HG02678 (cell line): Measurements from ENCODE around the gene HPRT1.

ENCODE experiments used
- ATAC-seq: cut with Tn5 transposase; IDR thresholded peaks from one replicate; pipeline ENCODE4 v1.9.1; 2021; ENCODE audit warnings: mild to moderate bottlenecking, moderate library complexity; ENCODE audit not compliant: unreplicated experiment

HPRT1 gene

DNA sequence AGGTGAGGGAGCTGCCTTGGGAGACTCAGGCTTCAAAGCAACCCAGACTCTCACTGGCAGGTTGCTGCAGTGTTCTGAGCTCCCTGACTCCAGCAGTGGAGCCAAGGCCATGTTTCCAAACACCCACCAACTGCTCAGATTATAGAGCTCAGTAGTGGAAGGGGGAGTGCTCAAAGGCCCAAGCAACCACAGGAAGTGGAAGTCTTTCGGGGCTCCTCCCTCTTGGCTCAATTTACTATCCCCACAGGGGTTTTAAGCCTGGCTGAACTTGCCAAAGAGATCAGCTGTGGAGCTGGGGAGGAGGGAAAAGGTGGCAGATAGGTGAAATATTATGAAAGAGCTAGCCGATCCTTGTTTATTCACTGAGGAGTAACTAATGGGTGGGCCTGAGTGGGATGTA lies 82.5 kb downstream of the HPRT1 start:
- ATAC-seq = no peak

DNA sequence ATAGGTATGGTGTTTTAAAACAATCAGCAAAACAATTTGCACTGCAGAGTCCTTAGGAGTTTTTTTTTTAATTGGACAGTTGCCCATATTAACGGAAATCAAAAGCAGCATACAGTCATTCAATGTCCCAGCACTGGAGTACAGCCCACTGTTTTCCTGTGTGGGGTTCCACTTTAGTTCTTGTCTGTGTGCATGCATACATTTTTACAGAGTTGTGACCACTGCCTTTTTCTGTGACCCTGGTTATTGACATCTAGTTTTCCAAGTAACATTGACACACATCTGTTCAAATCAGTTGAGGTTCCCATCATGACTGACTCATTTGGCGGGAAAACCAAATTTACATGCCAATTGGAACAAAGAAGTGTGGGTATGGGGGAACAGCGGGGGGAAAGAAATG lies 83.3 kb downstream of the HPRT1 start:
- ATAC-seq = no peak

DNA sequence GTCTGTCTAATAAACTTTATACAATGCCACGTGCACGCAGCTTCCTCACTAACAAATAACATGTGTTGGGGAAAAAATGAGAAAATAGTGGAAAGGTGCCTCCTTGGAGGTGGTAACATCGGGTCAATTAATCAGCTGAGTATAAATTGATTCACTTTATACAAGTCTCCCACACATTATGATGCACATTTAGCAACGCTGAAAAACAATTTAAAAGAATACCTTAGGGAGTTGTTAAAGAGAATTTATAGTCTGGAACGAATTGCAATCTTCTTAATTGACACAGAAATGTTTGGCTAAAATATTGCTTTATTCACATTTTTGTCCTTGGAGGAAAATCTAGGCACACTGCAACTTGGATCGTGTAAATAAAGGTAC lies 84.2 kb downstream of the HPRT1 start:
- ATAC-seq = no peak

DNA sequence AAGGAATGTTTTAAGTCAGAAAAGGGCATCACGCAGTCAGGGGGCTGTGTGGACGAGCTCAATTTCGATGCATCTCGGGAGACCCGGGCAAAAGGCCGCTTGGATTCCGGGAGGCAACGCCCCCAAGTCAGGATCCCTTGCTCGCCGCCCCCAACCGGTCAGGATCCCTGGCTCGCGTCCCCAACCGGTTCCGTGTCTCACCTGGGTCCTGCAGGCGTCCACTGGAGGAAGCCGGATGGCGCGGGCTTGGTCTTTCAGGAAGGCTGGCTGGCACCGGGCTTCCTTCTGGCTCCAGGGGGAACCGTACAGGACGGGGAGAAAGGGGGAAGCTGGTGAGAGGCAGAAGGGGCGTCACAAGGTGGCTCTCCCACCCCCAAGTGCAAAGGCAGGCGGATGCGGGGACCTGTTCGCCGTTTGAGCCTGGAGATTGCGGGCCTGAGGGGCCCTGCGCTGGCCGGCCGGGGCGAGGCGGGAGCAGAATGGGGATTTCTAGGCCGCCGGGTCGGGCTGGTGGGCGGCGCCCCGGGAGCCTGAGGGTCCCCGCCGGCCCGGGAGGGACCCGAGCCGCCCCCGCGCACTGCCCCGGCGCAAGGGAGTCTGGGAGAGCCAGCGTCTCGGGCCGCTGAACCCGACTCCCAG lies 84.7 kb downstream of the HPRT1 start:
- ATAC-seq = no peak

DNA sequence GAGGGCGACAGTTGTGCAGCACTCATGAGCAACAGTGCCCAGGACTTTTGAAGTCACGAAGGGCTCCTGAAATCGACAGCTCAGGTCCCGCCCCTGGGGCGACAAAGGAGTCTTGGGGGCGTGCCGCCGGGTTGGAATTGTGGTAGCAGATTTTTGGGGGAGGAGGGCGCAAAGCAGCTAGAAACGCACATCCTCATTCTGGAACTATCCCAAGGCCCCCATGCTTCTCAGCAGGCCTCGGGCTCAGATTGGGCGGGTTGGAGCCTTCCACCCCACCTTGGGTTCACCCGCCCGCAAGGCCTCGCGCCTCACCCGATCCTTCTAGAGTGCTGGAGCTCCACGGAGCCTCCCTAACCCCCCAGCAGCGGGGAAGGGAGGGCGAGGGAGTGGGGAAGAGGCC lies 85.5 kb downstream of the HPRT1 start:
- no peak for ATAC-seq

DNA sequence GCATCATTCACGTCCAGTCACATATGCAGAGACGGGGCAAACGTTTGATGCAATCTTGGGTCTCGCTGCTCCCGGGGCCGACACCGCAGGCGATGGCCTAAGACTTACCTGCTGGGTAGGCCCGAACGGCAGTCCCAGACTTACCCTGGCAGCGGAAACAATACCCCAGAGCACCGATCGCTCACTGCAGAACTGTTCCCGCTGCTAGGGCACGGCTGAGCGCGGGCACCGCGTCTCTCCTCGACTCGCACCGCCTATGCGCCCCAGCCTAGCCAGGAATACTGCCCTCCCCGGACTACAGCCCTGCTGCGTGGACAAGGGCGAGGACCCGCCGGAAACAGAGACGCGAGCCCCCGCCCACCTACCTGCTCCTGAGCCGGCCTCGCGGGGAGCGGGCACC lies 86.2 kb downstream of the HPRT1 start:
- ATAC-seq = no peak

DNA sequence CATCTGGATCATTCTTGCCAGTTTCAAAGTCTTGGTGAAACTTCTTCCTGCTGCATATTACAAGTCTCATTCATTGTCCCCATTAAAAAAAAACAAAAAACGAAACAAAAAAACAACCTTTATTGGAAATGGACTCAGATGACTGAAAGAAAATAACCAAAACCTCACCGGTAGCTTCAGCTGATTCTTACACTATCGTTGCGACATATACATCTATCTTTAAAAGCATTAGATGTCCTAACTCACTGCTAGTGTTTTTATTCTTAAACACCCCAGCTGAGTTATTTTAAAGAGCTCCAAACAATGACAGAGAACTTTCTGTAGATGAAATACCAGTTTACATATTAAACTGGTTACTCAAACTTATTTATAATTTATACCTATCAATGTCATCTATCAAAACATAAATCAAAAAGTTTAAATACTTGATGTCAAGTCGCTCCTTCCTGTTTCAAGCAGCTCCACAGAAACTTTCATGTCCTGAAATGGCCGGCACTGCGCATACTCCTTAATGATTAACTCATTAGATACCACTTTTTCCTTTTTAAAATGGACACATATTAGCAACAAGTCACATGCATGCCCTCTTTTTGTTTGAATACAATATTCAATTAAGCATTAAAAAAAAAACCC lies 87.2 kb downstream of the HPRT1 start:
- no peak for ATAC-seq

DNA sequence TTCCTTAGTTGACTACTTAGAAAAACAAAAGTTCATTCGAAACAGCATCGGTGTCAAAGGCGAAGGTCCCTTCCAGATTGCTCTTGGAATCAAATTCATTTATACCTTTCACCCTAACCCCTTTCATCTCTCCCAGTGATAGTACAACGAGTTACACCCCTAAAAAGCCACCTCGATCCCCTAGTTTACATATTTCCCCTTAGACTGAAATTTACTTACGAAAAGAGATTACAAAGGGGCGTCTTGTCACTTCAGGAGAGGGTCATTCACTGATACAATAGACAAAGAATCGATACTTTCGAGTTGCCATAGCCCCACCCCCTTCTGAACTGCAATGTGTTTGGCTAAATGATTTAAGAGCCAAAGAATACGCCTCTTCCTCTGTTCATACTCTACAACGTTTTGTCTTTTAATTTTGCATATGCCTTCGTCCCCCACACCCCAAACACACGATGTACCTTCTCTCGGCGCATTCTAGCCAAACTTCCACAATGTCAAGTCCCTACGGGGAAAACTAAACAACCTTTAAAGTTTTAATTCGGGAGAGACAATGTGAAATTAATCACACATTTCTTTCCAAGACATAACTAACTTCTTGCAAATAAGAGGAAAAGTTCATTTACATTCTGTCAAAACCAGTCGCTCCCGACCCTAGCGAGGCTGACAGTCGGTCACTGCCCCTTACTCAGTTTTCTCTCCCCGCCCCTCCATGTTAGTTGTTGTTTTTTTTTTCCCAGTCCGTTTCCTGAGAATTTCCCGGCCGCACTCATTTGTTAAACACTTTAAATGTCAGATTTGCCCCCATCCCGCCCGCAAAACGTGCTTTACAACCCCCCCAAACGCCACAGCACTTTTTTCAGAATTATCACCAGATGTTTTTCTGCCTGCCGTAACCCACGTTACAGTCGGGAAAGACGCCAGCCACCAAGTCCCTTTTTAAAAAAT lies 88.6 kb downstream of the HPRT1 start:
- no peak for ATAC-seq
